DND-41 (cell line): ENCODE results near the gene DPF3.

Source experiments
- ATAC-seq: fragments of 200-7000 bp; cut with Tn5 transposase; 3 replicates; pipeline ENCODE4 v1.9.1; 2021; ENCODE audit warnings: low read depth; ENCODE audit not compliant: insufficient read depth
- DNase-seq: peaks from one replicate; pipeline ENCODE4 v3.0.0-alpha.2; 2020
- H2AFZ ChIP-seq: 2 replicates; pipeline ENCODE4 v1.6.0; 2012; ENCODE audit warnings: low read depth, low read length
- H3K27ac ChIP-seq: 2 replicates; pipeline ENCODE4 v1.5.1; 2012; ENCODE audit warnings: low read length, inconsistent platforms
- H3K27me3 ChIP-seq: fragments of 200-600 bp; sonication (generic); 2 replicates; pipeline ENCODE4 v1.6.0; 2012; ENCODE audit warnings: low read length, mild to moderate bottlenecking, inconsistent platforms; ENCODE audit not compliant: insufficient read depth, poor library complexity
- H3K36me3 ChIP-seq: 2 replicates; pipeline ENCODE4 v1.5.1; 2012; ENCODE audit warnings: low read length, inconsistent platforms; ENCODE audit not compliant: insufficient read depth
- H3K4me1 ChIP-seq: 2 replicates; pipeline ENCODE4 v1.5.1; 2012; ENCODE audit warnings: mild to moderate bottlenecking, low read length; ENCODE audit not compliant: insufficient read depth
- H3K4me2 ChIP-seq: 2 replicates; pipeline ENCODE4 v1.6.0; 2012; ENCODE audit warnings: mild to moderate bottlenecking, moderate library complexity, low read length, inconsistent platforms; ENCODE audit not compliant: insufficient read depth
- H3K4me3 ChIP-seq, 2 experiments: fragments of 200-600 bp in 1 of 2; shearing (Covaris generic) in 1 of 2; 2 replicates each; pipeline ENCODE4 v1.5.1; 2012 to 2016; ENCODE audit warnings: inconsistent platforms in 2 of 2, low read length in 2 of 2, mild to moderate bottlenecking in 2 of 2, low read depth in 1 of 2, moderate library complexity in 1 of 2
- H3K79me2 ChIP-seq: 2 replicates; pipeline ENCODE4 v1.6.0; 2012; ENCODE audit warnings: low read length, inconsistent platforms; ENCODE audit not compliant: insufficient read depth
- H3K9ac ChIP-seq: 2 replicates; pipeline ENCODE4 v1.6.0; 2012; ENCODE audit warnings: low read depth, mild to moderate bottlenecking, inconsistent platforms, low read length, moderate library complexity
- H3K9me3 ChIP-seq: 2 replicates; pipeline ENCODE4 v1.5.1; 2012; ENCODE audit warnings: low read length, moderate library complexity, mild to moderate bottlenecking, inconsistent platforms; ENCODE audit not compliant: insufficient read depth, severe bottlenecking
- H4K20me1 ChIP-seq: 2 replicates; pipeline ENCODE4 v1.6.0; 2012; ENCODE audit warnings: low read length; ENCODE audit not compliant: insufficient read depth
- CTCF ChIP-seq: IDR thresholded peaks from 2 replicates; pipeline ENCODE4 v1.5.1; 2012; ENCODE audit warnings: borderline replicate concordance, low read length, moderate library complexity, mild to moderate bottlenecking; ENCODE audit not compliant: poor library complexity, severe bottlenecking; ENCODE audit errors: extremely low read depth
- EZH2 ChIP-seq: IDR thresholded peaks from 3 replicates; pipeline ENCODE4 v1.6.1; 2012; ENCODE audit warnings: borderline replicate concordance, low read depth, mild to moderate bottlenecking, moderate library complexity, low read length, inconsistent platforms; ENCODE audit not compliant: severe bottlenecking

The DPF3 gene

DNA sequence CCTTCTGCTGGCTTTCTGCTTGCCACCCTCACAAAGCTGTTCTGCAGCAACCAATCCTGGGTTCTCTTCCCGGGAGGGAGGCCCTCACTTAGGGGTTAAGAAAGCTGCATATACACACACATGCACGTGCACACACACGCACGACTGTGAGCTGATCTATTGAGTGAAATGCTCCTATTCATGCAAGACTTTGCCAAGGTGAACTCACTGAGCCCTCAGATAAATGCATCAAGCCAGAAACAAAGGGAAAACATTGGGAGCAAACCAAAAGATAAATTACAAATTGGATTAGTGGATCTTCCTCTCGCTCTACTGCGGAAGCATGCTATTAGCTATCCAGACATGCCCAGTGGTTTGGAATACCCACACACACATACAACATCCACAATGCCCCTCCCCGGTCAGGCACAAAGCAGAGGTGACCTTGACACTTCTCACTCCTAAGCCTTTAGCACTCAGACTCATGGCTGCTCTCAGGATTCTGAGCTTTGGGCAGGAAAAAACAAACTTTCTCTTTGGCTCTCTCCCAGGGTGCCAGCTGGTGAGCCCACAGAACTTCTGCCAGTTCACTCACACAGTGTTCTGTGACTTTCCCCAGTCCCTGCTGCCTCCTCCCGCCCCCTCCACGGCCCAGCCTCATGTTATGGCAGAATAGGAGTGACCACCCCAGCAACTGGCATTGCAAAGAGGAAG, 320.0 kb downstream of the DPF3 start:
- ATAC-seq (no peak), DNase-seq (no peak)
- Histone ChIP-seq H3K4me2 (no peak overlapping the region), H2AFZ (no peak overlapping the region), H3K79me2 (no peaks in the 10 kb centered on the region), H3K27me3 (peaks cover 33% of the 10 kb centered on the region), H4K20me1 (no peaks in the 10 kb centered on the region; the same call in 1 of the 2 replicates), H3K4me3 (no peak overlapping the region), H3K27ac (no peak overlapping the region), H3K4me1 (no peaks in the 10 kb centered on the region), H3K9me3 (no peaks in the 10 kb centered on the region), H3K36me3 (no peaks in the 10 kb centered on the region), H3K9ac (no peak overlapping the region)
- TF ChIP-seq EZH2 (no peak), CTCF (no peak)
